ENCODE measurements around the gene RBM20. TPM values are rescaled to one million over a fixed set of nuclear protein-coding genes. Genes with fewer than 3 reads are reported as not detected.

RBM20 gene
- total RNA-seq, 1 experiment from 2014 or later = 0.10 TPM

DNA sequence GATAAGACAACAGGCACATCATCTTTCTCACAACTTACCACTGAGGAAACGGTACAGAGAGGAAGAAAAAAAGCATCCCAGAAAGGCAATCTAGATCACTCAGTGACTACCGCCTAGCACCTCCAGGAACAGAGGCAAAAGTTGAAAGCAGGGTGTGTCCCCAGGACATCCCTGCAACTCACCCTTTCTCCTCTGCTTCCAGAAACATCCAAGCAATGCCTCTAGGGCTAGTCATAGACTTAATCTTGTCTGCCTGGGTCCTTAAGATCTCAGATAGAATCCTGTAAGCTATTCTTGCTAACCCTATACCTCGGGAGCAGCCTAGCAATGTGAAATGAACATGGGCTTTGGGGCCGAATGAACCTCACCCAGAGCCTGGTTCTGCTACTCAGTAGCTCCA is 208.8 kb downstream of the RBM20 start:
- ATAC-seq (no peak), DNase-seq (ENCODE audit: low read depth, low spot score) (no peak)
- intact Hi-C loops (cut with micrococcal nuclease; ENCODE audit: unreplicated experiment) (no loop called here), in situ Hi-C loops (cut with HindIII; ENCODE audit: low pct_unique_long_range_greater_than_20kb, low sequenced_read_pairs) (no loop called here)
- Histone ChIP-seq H3K27me3 (ENCODE audit: control insufficient read depth, insufficient read depth, low read length) (no peaks in the 10 kb centered on the region), H3K36me3 (ENCODE audit: control insufficient read depth, insufficient read depth, low read length) (no peaks in the 10 kb centered on the region), H3K4me3 (ENCODE audit: low read depth in 2 of 2, low read length in 2 of 2) (no peak overlapping the region), H3K4me1 (ENCODE audit: control insufficient read depth, insufficient read depth, low read length) (0 out of 2 replicates have a peak, but pooled peaks cover 3% of the 10 kb centered on the region), H3K9me3 (ENCODE audit: control insufficient read depth, insufficient read depth, low read depth, low read length) (no peaks in the 10 kb centered on the region), H3K27ac (ENCODE audit: low read length) (no peak overlapping the region)
- POLR2A ChIA-PET = interaction anchor here (0.6 kb wide), 1 partner anchor 1600 kb away, joined by 3 read pairs; no protein-coding TSS in a partner anchor
- TF ChIP-seq TCF7L2 (IDR thresholded peaks at IDR 0.05; ENCODE audit: low read depth, low read length) (no peak), CTCF (IDR thresholded peaks at IDR 0.05) (no peak), REST (IDR thresholded peaks at IDR 0.05; ENCODE audit: insufficient read depth in 1 of 2, low read depth in 2 of 2, low read length in 1 of 2) (no peak), SIN3A (IDR thresholded peaks at IDR 0.05; ENCODE audit: borderline replicate concordance, insufficient read depth, low read depth, low read length) (no peak), POLR2AphosphoS5 (IDR thresholded peaks at IDR 0.05; ENCODE audit: low read depth, low read length) (no peak)
- no TSS peak for BruUV-seq (replicated peaks)
- CTCF ChIA-PET = no interaction called here

GRCh38 chr10:110853921-110854605 is 209.9 kb downstream of the RBM20 start:
- H3K9me3 ChIP-seq (ENCODE audit: control insufficient read depth, insufficient read depth, low read depth, low read length) = no peaks in the 10 kb centered on the region
- ChIA-PET POLR2A (no interaction called here), CTCF (no interaction called here)
- intact Hi-C loops (cut with micrococcal nuclease; ENCODE audit: unreplicated experiment) (no loop called here), in situ Hi-C loops (cut with HindIII; ENCODE audit: low pct_unique_long_range_greater_than_20kb, low sequenced_read_pairs) (no loop called here)
- no peak overlapping the region for H3K27ac ChIP-seq (ENCODE audit: low read length)
- H3K36me3 ChIP-seq (ENCODE audit: control insufficient read depth, insufficient read depth, low read length) = no peaks in the 10 kb centered on the region
- ATAC-seq (no peak), DNase-seq (ENCODE audit: low read depth, low spot score) (no peak)
- BruUV-seq (replicated peaks) = no TSS peak
- H3K4me3 ChIP-seq (ENCODE audit: low read depth in 2 of 2, low read length in 2 of 2) = no peak overlapping the region
- no peaks in the 10 kb centered on the region for H3K27me3 ChIP-seq (ENCODE audit: control insufficient read depth, insufficient read depth, low read length)
- no peak for TF ChIP-seq SIN3A (IDR thresholded peaks at IDR 0.05; ENCODE audit: borderline replicate concordance, insufficient read depth, low read depth, low read length)
- H3K4me1 ChIP-seq (ENCODE audit: control insufficient read depth, insufficient read depth, low read length) = 0 out of 2 replicates have a peak, but pooled peaks cover 3% of the 10 kb centered on the region

All from Panc1 (cell line).